Thyroid gland (tissue), 4 donors: ENCODE results near the gene PLXNC1.

ENCODE experiments used
- POLR2A ChIP-seq, 2 donors: fragments of 450-650 bp; IDR thresholded peaks; one replicate each; pipeline ENCODE4 v1.6.1; 2017; ENCODE audit warnings: antibody characterized with exemption in 2 of 2, mild to moderate bottlenecking in 2 of 2, moderate library complexity in 1 of 2
- TF ChIP-seq, protein P1 (sequence below), 6 experiments: fragments of 200-600 bp in 3 of 6; fragments of 450-650 bp in 3 of 6; sonication (generic) in 3 of 6; IDR thresholded peaks; one replicate each; pipeline ENCODE4 v1.5.1; 2016 to 2019; ENCODE audit warnings: antibody characterized with exemption in 6 of 6, mild to moderate bottlenecking in 2 of 6, inconsistent platforms in 1 of 6, moderate library complexity in 1 of 6

DNA sequence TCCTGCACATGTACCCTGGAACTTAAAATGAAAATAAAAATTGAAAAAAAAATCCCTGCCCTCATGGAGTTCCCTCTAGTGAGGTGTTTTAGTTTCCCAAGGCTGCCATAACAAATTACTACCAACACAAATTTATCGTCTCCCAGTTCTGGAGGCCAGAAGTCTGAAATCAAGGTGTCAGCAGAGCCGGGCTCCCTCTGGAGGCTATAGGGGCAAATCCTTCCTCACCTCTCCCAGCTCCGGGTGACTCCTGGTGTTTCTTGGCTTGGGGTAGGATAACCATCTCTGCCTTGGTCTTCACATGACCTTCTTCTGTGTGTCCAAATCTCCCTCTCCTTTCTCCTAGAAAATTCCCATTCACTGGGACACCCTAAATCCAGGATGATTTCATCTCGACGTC lies 50.1 kb downstream of the PLXNC1 start:
- TF ChIP-seq, protein P1, sequence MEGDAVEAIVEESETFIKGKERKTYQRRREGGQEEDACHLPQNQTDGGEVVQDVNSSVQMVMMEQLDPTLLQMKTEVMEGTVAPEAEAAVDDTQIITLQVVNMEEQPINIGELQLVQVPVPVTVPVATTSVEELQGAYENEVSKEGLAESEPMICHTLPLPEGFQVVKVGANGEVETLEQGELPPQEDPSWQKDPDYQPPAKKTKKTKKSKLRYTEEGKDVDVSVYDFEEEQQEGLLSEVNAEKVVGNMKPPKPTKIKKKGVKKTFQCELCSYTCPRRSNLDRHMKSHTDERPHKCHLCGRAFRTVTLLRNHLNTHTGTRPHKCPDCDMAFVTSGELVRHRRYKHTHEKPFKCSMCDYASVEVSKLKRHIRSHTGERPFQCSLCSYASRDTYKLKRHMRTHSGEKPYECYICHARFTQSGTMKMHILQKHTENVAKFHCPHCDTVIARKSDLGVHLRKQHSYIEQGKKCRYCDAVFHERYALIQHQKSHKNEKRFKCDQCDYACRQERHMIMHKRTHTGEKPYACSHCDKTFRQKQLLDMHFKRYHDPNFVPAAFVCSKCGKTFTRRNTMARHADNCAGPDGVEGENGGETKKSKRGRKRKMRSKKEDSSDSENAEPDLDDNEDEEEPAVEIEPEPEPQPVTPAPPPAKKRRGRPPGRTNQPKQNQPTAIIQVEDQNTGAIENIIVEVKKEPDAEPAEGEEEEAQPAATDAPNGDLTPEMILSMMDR (IDR thresholded peaks at IDR 0.05): no peak
- TF ChIP-seq POLR2A (IDR thresholded peaks at IDR 0.05): no peak
